Keratinocyte (primary cell): Measurements from ENCODE around the gene WDR77. TPM values are rescaled to one million over a fixed set of nuclear protein-coding genes. Genes with fewer than 3 reads are reported as not detected.

Source experiments
- DNase-seq: peaks from one replicate; pipeline ENCODE4 v3.0.0-alpha.2; 2011; ENCODE audit warnings: low read depth, missing footprints, low spot score
- FAIRE-seq: peaks from 2 replicates; lab custom pipeline; 2011; peaks lifted over from hg19 to GRCh38; lab: Jason Lieb, UNC
- H2AFZ ChIP-seq: 2 replicates; pipeline ENCODE4 v1.6.0; 2012; ENCODE audit warnings: low read length, control low read depth, inconsistent platforms; ENCODE audit not compliant: control insufficient read depth
- H3K27ac ChIP-seq: 2 replicates; pipeline ENCODE4 v1.5.1; 2011; ENCODE audit warnings: low read length; ENCODE audit not compliant: control insufficient read depth, insufficient read depth
- H3K27me3 ChIP-seq: 3 replicates; pipeline ENCODE4 v1.6.0; 2011; ENCODE audit warnings: low read length; ENCODE audit not compliant: control insufficient read depth, insufficient read depth; ENCODE audit errors: extremely low read depth
- H3K36me3 ChIP-seq, 2 experiments: 2 replicates in 1 of 2; 3 replicates in 1 of 2; pipeline ENCODE4 v1.5.1; 2011; ENCODE audit warnings: low read length in 2 of 2, mild to moderate bottlenecking in 1 of 2; ENCODE audit not compliant: control insufficient read depth in 2 of 2, insufficient read depth in 2 of 2; ENCODE audit errors: extremely low read depth in 1 of 2
- H3K4me1 ChIP-seq: 3 replicates; pipeline ENCODE4 v1.5.1; 2011; ENCODE audit warnings: low read length; ENCODE audit not compliant: control insufficient read depth, insufficient read depth; ENCODE audit errors: extremely low read depth
- H3K4me2 ChIP-seq: 3 replicates; pipeline ENCODE4 v1.6.0; 2011; ENCODE audit warnings: low read depth, low read length; ENCODE audit not compliant: control insufficient read depth, insufficient read depth; ENCODE audit errors: extremely low read depth
- H3K4me3 ChIP-seq, 3 experiments: fragments of 200-600 bp in 1 of 3; sonication (generic) in 1 of 3; 2 replicates in 2 of 3; 3 replicates in 1 of 3; pipeline ENCODE4 v1.5.1; 2011 to 2016; ENCODE audit warnings: low read length in 3 of 3, mild to moderate bottlenecking in 3 of 3, control low read depth in 2 of 3, inconsistent platforms in 1 of 3, low read depth in 1 of 3, mixed read lengths in 1 of 3, mixed run types in 1 of 3, moderate library complexity in 1 of 3; ENCODE audit not compliant: control insufficient read depth in 2 of 3, insufficient read depth in 2 of 3; ENCODE audit errors: extremely low read depth in 1 of 3
- H3K79me2 ChIP-seq: 2 replicates; pipeline ENCODE4 v1.6.0; 2012; ENCODE audit warnings: low read length; ENCODE audit not compliant: control insufficient read depth, insufficient read depth
- H3K9ac ChIP-seq: 3 replicates; pipeline ENCODE4 v1.6.0; 2011; ENCODE audit warnings: low read length; ENCODE audit not compliant: control insufficient read depth, insufficient read depth; ENCODE audit errors: extremely low read depth
- H3K9me1 ChIP-seq: 3 replicates; pipeline ENCODE4 v1.6.0; 2011; ENCODE audit warnings: low read length; ENCODE audit not compliant: control insufficient read depth, insufficient read depth; ENCODE audit errors: extremely low read depth
- H3K9me3 ChIP-seq: 2 replicates; pipeline ENCODE4 v1.5.1; 2012; ENCODE audit warnings: low read depth, low read length; ENCODE audit not compliant: control insufficient read depth
- H4K20me1 ChIP-seq: 3 replicates; pipeline ENCODE4 v1.6.0; 2011; ENCODE audit warnings: low read length; ENCODE audit not compliant: control insufficient read depth, insufficient read depth; ENCODE audit errors: extremely low read depth
- EZH2 ChIP-seq: IDR thresholded peaks from one replicate; pipeline ENCODE4 v1.6.1; 2012; ENCODE audit warnings: inconsistent platforms, mild to moderate bottlenecking, low read length, moderate library complexity
- dilution Hi-C: fragments of 300-500 bp; cut with MboI; formaldehyde crosslinking; loops from one replicate; pipeline ENCODE4 v1.7.0; 2020; ENCODE audit warnings: low sequenced_read_pairs; ENCODE audit not compliant: extremely low pct_ligation_motif_present
- polyA plus RNA-seq, 5 experiments: library from polyadenylated mRNA; depleted of rRNA in 3 of 5; stranded (reverse) in 3 of 5; stranded (forward) in 1 of 5; unstranded in 1 of 5; fragments of >200 nt; gene quantifications; 1 replicate in 1 of 5; 2 replicates in 3 of 5; 3 replicates in 1 of 5; pipeline versions ENCODE4 v1.2.1 to v1.2.3, GENCODE V29; 2011 to 2012; ENCODE audit warnings: missing spikeins in 2 of 5, low read depth in 1 of 5, low replicate concordance in 1 of 5
- TF ChIP-seq, protein P1 (sequence below), 3 experiments: IDR thresholded peaks in 1 of 3; conservative IDR thresholded peaks in 1 of 3; optimal IDR thresholded peaks in 1 of 3; 2 replicates in 2 of 3; 3 replicates in 1 of 3; pipeline versions ENCODE3 to v1.5.1; 2011; ENCODE audit warnings: low read length in 3 of 3, mild to moderate bottlenecking in 3 of 3, moderate library complexity in 2 of 3, control low read depth in 1 of 3, inconsistent platforms in 1 of 3; ENCODE audit not compliant: insufficient read depth in 2 of 3; ENCODE audit errors: extremely low read depth in 1 of 3

WDR77 gene
- polyA plus RNA-seq, 1 donor (not counting 4 experiments of a cell fraction or from before 2014, with no cell fraction given): 110 TPM

DNA sequence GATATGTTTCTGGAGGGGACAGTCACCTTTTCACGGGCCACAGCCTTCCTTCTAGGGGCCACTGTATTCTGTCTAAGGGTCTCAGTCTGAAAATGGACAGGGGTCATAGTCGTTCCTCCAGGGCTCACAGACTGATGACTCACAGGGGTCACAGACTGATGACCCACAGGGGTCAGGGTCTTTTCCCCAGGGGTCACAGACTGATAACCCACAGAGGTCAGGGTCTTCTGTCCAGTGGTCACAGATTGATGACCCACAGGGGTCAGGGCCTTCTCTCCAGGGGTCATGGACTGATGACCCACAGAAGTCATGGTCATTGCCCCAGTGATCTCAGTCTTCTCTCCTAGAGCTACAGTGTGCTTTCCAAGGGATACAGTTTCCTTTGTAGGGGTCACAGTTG, 34.3 kb downstream of the WDR77 start:
- Histone ChIP-seq H2AFZ (no peak overlapping the region), H3K9me3 (no peaks in the 10 kb centered on the region), H3K4me3 (no peak overlapping the region), H3K4me2 (no peak overlapping the region), H3K9ac (no peak overlapping the region), H3K9me1 (no peaks in the 10 kb centered on the region), H3K36me3 (no peaks in the 10 kb centered on the region), H4K20me1 (no peaks in the 10 kb centered on the region), H3K27me3 (no peaks in the 10 kb centered on the region), H3K79me2 (no peaks in the 10 kb centered on the region), H3K4me1 (no peaks in the 10 kb centered on the region), H3K27ac (no peak overlapping the region)
- dilution Hi-C loops: no loop called here
- TF ChIP-seq, protein P1, sequence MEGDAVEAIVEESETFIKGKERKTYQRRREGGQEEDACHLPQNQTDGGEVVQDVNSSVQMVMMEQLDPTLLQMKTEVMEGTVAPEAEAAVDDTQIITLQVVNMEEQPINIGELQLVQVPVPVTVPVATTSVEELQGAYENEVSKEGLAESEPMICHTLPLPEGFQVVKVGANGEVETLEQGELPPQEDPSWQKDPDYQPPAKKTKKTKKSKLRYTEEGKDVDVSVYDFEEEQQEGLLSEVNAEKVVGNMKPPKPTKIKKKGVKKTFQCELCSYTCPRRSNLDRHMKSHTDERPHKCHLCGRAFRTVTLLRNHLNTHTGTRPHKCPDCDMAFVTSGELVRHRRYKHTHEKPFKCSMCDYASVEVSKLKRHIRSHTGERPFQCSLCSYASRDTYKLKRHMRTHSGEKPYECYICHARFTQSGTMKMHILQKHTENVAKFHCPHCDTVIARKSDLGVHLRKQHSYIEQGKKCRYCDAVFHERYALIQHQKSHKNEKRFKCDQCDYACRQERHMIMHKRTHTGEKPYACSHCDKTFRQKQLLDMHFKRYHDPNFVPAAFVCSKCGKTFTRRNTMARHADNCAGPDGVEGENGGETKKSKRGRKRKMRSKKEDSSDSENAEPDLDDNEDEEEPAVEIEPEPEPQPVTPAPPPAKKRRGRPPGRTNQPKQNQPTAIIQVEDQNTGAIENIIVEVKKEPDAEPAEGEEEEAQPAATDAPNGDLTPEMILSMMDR (optimal IDR thresholded peaks at IDR 0.05 in 1 of 3, IDR thresholded peaks at IDR 0.05 in 1 of 3, conservative IDR thresholded peaks at IDR 0.05 in 1 of 3; ENCODE audit: extremely low read depth in 1 of 3, insufficient read depth in 2 of 3, low read length in 3 of 3): no peak
- TF ChIP-seq EZH2: no peak
- FAIRE-seq (no peak), DNase-seq (no peak)

DNA sequence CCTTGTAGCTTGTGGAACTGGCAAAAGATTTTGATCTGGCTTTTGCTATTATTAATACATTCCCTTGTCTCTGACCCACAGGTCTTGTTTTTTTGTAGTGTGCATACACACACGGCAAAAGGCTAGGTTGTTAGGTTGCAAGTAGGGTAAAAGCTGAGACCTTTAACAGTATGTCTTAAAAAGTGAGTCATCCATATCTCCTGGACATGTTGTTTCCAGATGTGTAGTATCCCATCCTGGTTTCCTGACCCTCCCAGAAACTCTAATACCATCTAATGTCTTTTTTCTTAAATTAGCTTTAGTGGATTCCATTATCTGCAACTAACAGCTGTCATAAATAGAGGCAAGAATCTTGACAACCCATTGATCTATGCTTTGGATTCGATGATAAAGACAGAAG, 36.2 kb downstream of the WDR77 start:
- no peaks in the 10 kb centered on the region for H3K79me2 ChIP-seq
- TF ChIP-seq, protein P1 (optimal IDR thresholded peaks at IDR 0.05 in 1 of 3, IDR thresholded peaks at IDR 0.05 in 1 of 3, conservative IDR thresholded peaks at IDR 0.05 in 1 of 3; ENCODE audit: extremely low read depth in 1 of 3, insufficient read depth in 2 of 3, low read length in 3 of 3): no peak
- no peak for TF ChIP-seq EZH2
- H3K9me1 ChIP-seq: no peaks in the 10 kb centered on the region
- no peak overlapping the region for H2AFZ ChIP-seq
- no peak overlapping the region for H3K4me2 ChIP-seq
- no peaks in the 10 kb centered on the region for H4K20me1 ChIP-seq
- no peak for DNase-seq
- dilution Hi-C loops: no loop called here
- no peaks in the 10 kb centered on the region for H3K27me3 ChIP-seq
- H3K9me3 ChIP-seq: no peaks in the 10 kb centered on the region
- H3K27ac ChIP-seq: no peak overlapping the region
- no peaks in the 10 kb centered on the region for H3K36me3 ChIP-seq
- no peak for FAIRE-seq
- no peak overlapping the region for H3K9ac ChIP-seq
- no peak overlapping the region for H3K4me3 ChIP-seq
- no peaks in the 10 kb centered on the region for H3K4me1 ChIP-seq
